ENCODE data around the gene WFIKKN1.

GRCh38 chr16:646679-647172 lies 15.9 kb downstream of the WFIKKN1 start:
- TF ChIP-seq CTCF (IDR thresholded peaks at IDR 0.05) (no peak), EZH2 (IDR thresholded peaks at IDR 0.05; ENCODE audit: borderline replicate concordance, insufficient read depth, low read depth, low read length, poor library complexity, severe bottlenecking) (no peak)

Data from B cell (primary cell).